ENCODE measurements around the gene C16orf89. TPM values are rescaled to one million over a fixed set of nuclear protein-coding genes. Genes with fewer than 3 reads are reported as not detected.

The C16orf89 gene
- polyA plus RNA-seq, 1 of the 3 experiments (the other 2 are of a cell fraction) = not detected

DNA sequence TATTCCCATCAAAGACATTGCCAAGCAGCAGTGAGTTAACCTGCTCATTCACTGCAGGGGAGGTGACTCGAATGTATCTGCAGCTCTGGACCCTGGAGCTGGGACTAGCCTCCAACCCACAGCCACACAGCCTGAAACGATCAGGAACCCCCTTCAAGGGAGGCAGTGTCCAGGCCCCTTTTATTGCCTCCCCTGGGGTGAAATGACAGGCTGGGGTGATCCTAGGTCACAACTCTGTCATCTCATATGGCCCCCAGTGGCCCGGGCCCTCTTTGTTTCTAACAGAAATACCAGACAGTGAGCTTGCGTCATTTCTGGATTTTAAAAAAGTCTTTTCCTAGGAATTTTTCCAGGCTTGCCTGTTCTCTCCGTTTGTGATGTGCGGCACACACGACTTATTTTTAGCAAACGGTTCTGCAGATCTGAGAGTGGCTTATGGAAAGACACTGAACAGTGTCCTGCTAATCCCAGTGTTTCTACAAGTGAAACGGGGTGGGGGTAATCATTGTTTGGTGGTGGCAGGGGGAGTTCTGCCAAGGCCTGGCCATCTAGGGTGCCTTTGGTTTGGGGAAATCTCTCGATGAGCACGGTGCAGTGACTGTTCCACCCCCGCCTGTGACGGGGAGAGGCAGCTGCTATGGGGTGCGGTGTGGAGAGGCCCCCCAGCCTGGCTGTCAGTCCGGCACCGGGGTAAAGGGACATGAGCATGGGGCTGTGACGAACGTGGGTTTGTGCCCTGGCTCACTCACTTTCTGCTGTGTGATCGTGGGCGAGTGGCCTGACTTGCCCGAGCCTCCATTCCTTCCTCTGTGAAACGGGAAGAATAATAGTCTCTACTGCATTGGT lies 59.2 kb downstream of the C16orf89 start:
- Histone ChIP-seq H3K4me3 (ENCODE audit: low read depth in 2 of 2, low read length in 1 of 2) (no peak overlapping the region), H3K9ac (no peak overlapping the region), H2AFZ (ENCODE audit: low read depth) (no peak overlapping the region), H3K9me2 (no peaks in the 10 kb centered on the region), H4K20me1 (ENCODE audit: insufficient read depth) (no peaks in the 10 kb centered on the region), H3K36me3 (replicated peaks in 1 of 2; ENCODE audit: control insufficient read depth in 1 of 2, insufficient read depth in 2 of 2, low read length in 1 of 2) (no peaks in the 10 kb centered on the region), H3K27me3 (ENCODE audit: insufficient read depth) (peaks cover 20% of the 10 kb centered on the region; the same call in 1 of the 2 replicates), H3K79me2 (ENCODE audit: insufficient read depth) (no peaks in the 10 kb centered on the region), H3K4me2 (no peak overlapping the region), H3K27ac (ENCODE audit: low read depth in 2 of 2, low read length in 1 of 2) (no peak overlapping the region), H3K4me1 (ENCODE audit: control insufficient read depth in 1 of 2, insufficient read depth in 2 of 2, low read depth in 1 of 2, low read length in 1 of 2) (no peaks in the 10 kb centered on the region), H3F3A (replicated peaks; ENCODE audit: insufficient read depth) (no peaks in the 10 kb centered on the region), H3K9me3 (no peaks in the 10 kb centered on the region)
- ChIA-PET POLR2A (no interaction called here), CTCF (no interaction called here)
- DNase-seq = no peak
- 53% methylated on average over 14 of the region's 22 CpGs for WGBS (ENCODE audit: low lambda C conversion rate)
- TF ChIP-seq, protein P1, sequence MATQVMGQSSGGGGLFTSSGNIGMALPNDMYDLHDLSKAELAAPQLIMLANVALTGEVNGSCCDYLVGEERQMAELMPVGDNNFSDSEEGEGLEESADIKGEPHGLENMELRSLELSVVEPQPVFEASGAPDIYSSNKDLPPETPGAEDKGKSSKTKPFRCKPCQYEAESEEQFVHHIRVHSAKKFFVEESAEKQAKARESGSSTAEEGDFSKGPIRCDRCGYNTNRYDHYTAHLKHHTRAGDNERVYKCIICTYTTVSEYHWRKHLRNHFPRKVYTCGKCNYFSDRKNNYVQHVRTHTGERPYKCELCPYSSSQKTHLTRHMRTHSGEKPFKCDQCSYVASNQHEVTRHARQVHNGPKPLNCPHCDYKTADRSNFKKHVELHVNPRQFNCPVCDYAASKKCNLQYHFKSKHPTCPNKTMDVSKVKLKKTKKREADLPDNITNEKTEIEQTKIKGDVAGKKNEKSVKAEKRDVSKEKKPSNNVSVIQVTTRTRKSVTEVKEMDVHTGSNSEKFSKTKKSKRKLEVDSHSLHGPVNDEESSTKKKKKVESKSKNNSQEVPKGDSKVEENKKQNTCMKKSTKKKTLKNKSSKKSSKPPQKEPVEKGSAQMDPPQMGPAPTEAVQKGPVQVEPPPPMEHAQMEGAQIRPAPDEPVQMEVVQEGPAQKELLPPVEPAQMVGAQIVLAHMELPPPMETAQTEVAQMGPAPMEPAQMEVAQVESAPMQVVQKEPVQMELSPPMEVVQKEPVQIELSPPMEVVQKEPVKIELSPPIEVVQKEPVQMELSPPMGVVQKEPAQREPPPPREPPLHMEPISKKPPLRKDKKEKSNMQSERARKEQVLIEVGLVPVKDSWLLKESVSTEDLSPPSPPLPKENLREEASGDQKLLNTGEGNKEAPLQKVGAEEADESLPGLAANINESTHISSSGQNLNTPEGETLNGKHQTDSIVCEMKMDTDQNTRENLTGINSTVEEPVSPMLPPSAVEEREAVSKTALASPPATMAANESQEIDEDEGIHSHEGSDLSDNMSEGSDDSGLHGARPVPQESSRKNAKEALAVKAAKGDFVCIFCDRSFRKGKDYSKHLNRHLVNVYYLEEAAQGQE (IDR thresholded peaks at IDR 0.05; ENCODE audit: low read depth, low read length) = no peak
- TF ChIP-seq MEF2A (IDR thresholded peaks at IDR 0.05; ENCODE audit: borderline replicate concordance, low read depth) (no peak), RXRA (IDR thresholded peaks at IDR 0.05; ENCODE audit: borderline replicate concordance, low read depth) (no peak), TAF1 (IDR thresholded peaks at IDR 0.05; ENCODE audit: borderline replicate concordance, low read depth, low read length) (no peak), NFIC (IDR thresholded peaks at IDR 0.05; ENCODE audit: borderline replicate concordance) (no peak), RAD21 (IDR thresholded peaks at IDR 0.05; ENCODE audit: low read length) (no peak), RCOR1 (IDR thresholded peaks at IDR 0.05; ENCODE audit: low read length) (no peak), TCF12 (IDR thresholded peaks at IDR 0.05) (no peak), EZH2phosphoT487 (IDR thresholded peaks at IDR 0.05; ENCODE audit: borderline replicate concordance, low read depth) (no peak), FOXM1 (IDR thresholded peaks at IDR 0.05; ENCODE audit: low read depth) (no peak), GABPA (IDR thresholded peaks at IDR 0.05; ENCODE audit: low read depth) (no peak), JUND (IDR thresholded peaks at IDR 0.05) (no peak), ELF1 (IDR thresholded peaks at IDR 0.05) (no peak), YY1 (IDR thresholded peaks at IDR 0.05; ENCODE audit: low read depth) (no peak)
- TF ChIP-seq, protein P2, sequence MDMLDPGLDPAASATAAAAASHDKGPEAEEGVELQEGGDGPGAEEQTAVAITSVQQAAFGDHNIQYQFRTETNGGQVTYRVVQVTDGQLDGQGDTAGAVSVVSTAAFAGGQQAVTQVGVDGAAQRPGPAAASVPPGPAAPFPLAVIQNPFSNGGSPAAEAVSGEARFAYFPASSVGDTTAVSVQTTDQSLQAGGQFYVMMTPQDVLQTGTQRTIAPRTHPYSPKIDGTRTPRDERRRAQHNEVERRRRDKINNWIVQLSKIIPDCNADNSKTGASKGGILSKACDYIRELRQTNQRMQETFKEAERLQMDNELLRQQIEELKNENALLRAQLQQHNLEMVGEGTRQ (IDR thresholded peaks at IDR 0.05; ENCODE audit: borderline replicate concordance, low read depth, low read length) = no peak
- TF ChIP-seq, protein P3, sequence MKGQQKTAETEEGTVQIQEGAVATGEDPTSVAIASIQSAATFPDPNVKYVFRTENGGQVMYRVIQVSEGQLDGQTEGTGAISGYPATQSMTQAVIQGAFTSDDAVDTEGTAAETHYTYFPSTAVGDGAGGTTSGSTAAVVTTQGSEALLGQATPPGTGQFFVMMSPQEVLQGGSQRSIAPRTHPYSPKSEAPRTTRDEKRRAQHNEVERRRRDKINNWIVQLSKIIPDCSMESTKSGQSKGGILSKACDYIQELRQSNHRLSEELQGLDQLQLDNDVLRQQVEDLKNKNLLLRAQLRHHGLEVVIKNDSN (IDR thresholded peaks at IDR 0.05; ENCODE audit: borderline replicate concordance, low read depth) = no peak
- TF ChIP-seq, protein P4, sequence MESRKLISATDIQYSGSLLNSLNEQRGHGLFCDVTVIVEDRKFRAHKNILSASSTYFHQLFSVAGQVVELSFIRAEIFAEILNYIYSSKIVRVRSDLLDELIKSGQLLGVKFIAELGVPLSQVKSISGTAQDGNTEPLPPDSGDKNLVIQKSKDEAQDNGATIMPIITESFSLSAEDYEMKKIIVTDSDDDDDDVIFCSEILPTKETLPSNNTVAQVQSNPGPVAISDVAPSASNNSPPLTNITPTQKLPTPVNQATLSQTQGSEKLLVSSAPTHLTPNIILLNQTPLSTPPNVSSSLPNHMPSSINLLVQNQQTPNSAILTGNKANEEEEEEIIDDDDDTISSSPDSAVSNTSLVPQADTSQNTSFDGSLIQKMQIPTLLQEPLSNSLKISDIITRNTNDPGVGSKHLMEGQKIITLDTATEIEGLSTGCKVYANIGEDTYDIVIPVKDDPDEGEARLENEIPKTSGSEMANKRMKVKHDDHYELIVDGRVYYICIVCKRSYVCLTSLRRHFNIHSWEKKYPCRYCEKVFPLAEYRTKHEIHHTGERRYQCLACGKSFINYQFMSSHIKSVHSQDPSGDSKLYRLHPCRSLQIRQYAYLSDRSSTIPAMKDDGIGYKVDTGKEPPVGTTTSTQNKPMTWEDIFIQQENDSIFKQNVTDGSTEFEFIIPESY (IDR thresholded peaks at IDR 0.05; ENCODE audit: borderline replicate concordance, low read depth) = no peak
- TF ChIP-seq, protein P5, sequence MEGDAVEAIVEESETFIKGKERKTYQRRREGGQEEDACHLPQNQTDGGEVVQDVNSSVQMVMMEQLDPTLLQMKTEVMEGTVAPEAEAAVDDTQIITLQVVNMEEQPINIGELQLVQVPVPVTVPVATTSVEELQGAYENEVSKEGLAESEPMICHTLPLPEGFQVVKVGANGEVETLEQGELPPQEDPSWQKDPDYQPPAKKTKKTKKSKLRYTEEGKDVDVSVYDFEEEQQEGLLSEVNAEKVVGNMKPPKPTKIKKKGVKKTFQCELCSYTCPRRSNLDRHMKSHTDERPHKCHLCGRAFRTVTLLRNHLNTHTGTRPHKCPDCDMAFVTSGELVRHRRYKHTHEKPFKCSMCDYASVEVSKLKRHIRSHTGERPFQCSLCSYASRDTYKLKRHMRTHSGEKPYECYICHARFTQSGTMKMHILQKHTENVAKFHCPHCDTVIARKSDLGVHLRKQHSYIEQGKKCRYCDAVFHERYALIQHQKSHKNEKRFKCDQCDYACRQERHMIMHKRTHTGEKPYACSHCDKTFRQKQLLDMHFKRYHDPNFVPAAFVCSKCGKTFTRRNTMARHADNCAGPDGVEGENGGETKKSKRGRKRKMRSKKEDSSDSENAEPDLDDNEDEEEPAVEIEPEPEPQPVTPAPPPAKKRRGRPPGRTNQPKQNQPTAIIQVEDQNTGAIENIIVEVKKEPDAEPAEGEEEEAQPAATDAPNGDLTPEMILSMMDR (IDR thresholded peaks at IDR 0.05) = no peak

All from SK-N-SH (cell line).